Colonic mucosa (tissue), 4 donors: ENCODE measurements around the gene FRYL. TPM values are rescaled to one million over a fixed set of nuclear protein-coding genes. Genes with fewer than 3 reads are reported as not detected.

Experiments used
- DNase-seq: peaks from one replicate; pipeline ENCODE4 v3.0.0-alpha.2; 2020
- H3K27ac ChIP-seq: fragments of 200-600 bp; one replicate; pipeline ENCODE4 v1.8.0; 2021
- H3K27me3 ChIP-seq: fragments of 200-600 bp; one replicate; pipeline ENCODE4 v1.8.0; 2021
- H3K36me3 ChIP-seq: fragments of 200-600 bp; one replicate; pipeline ENCODE4 v1.8.0; 2021
- H3K4me1 ChIP-seq: fragments of 200-600 bp; one replicate; pipeline ENCODE4 v1.8.0; 2021; ENCODE audit warnings: mild to moderate bottlenecking
- H3K4me3 ChIP-seq: fragments of 200-600 bp; one replicate; pipeline ENCODE4 v1.8.0; 2021
- H3K9ac ChIP-seq, 2 donors: one replicate each; pipeline ENCODE4 v1.7.0; 2013; ENCODE audit warnings: control low read depth in 2 of 2, low read depth in 2 of 2, low read length in 2 of 2
- H3K9me3 ChIP-seq: fragments of 200-600 bp; one replicate; pipeline ENCODE4 v1.8.0; 2021
- intact Hi-C: fragments of 100-400 bp; cut with DNase I; formaldehyde crosslinking; loops from one replicate; pipeline ENCODE4 v1.14.1; 2022
- total RNA-seq, 2 donors: library from RNA; stranded (reverse); fragmentation: NEBNext Ultra II Directional in 1 of 2; extraction: Animal tissue kit (Norgen Biotek cat#: 25700) in 1 of 2; gene quantifications; one replicate each; pipeline ENCODE4 v1.2.1, GENCODE V29; 2021
- TF ChIP-seq, protein P1 (sequence below): fragments of 200-600 bp; IDR thresholded peaks from one replicate; pipeline ENCODE4 v1.8.0; 2022; ENCODE audit warnings: antibody characterized with exemption, mild to moderate bottlenecking
- donor health status: healthy.
- donor health status: DM: no; HTN: no; CAD: no.
- donor health status: DM: no; HTN: no; CAD: no.

The FRYL gene
- total RNA-seq, 2 donors from 2014 or later, result 193 to 292 TPM

DNA sequence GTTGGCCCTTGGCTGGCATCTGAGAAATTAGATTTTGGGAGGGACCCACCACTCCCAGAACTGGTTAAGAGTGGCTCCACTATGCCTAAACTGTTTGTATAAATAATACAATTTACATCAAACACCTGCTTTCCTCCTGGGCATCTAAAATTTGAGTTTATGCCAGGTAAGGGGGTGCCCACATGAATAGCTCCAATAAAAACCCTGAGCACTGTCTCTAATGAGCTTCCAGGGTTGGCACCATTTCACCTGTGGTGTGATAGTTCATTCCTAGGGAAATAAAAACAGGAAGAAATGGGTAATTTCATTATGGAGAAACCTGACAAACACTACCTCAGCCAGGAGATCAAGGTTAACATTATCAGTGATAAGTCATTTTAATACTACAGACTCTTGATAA lies 119.7 kb downstream of the FRYL start:
- no peaks in the 10 kb centered on the region for H3K27me3 ChIP-seq
- no peak overlapping the region for H3K4me3 ChIP-seq
- intact Hi-C loops, result no loop called here
- TF ChIP-seq, protein P1, sequence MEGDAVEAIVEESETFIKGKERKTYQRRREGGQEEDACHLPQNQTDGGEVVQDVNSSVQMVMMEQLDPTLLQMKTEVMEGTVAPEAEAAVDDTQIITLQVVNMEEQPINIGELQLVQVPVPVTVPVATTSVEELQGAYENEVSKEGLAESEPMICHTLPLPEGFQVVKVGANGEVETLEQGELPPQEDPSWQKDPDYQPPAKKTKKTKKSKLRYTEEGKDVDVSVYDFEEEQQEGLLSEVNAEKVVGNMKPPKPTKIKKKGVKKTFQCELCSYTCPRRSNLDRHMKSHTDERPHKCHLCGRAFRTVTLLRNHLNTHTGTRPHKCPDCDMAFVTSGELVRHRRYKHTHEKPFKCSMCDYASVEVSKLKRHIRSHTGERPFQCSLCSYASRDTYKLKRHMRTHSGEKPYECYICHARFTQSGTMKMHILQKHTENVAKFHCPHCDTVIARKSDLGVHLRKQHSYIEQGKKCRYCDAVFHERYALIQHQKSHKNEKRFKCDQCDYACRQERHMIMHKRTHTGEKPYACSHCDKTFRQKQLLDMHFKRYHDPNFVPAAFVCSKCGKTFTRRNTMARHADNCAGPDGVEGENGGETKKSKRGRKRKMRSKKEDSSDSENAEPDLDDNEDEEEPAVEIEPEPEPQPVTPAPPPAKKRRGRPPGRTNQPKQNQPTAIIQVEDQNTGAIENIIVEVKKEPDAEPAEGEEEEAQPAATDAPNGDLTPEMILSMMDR, result no peak
- no peaks in the 10 kb centered on the region for H3K4me1 ChIP-seq
- DNase-seq, result no peak
- H3K9me3 ChIP-seq, result no peaks in the 10 kb centered on the region
- no peaks in the 10 kb centered on the region for H3K36me3 ChIP-seq
- peak overlapping the region; percentile 27 for H3K27ac ChIP-seq
- H3K9ac ChIP-seq, result peak overlapping the region in 1 of 2 donors; percentile 19

DNA sequence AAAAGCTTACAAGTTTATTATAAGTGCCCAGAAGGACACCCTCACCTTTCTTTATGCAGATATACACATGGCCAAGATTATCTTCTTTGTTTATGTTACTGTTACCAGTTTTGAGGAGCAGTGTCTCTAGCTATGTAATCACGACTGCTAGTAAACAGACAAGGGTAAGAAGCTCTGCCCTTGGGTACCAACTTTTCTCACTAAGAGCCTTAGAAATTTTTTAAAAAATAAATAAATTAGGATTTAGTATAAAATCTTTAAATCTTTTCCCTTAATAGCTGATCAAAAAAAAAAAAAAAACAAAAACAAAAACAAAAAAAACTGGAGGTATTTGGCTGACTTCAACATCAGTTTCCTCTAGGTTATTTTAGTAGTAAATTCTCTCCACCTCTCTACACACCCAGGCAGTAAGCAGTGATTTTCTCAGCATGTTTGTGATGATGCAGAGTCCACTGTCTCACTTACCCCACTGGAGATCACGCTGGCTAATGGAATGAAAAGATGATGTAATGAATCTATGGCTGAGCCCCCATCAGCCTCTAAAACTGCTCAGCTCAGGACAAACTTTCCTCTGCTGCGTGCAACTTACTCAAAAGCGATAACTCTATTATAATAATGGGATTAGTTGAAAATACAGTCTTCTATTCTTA lies 125.9 kb downstream of the FRYL start:
- Histone ChIP-seq H3K4me3 (no peak overlapping the region), H3K36me3 (no peaks in the 10 kb centered on the region), H3K9ac (no peak overlapping the region), H3K9me3 (no peaks in the 10 kb centered on the region), H3K4me1 (no peaks in the 10 kb centered on the region), H3K27ac (no peak overlapping the region), H3K27me3 (no peaks in the 10 kb centered on the region)
- intact Hi-C loops, result no loop called here
- no peak for DNase-seq
- TF ChIP-seq, protein P1, result no peak

DNA sequence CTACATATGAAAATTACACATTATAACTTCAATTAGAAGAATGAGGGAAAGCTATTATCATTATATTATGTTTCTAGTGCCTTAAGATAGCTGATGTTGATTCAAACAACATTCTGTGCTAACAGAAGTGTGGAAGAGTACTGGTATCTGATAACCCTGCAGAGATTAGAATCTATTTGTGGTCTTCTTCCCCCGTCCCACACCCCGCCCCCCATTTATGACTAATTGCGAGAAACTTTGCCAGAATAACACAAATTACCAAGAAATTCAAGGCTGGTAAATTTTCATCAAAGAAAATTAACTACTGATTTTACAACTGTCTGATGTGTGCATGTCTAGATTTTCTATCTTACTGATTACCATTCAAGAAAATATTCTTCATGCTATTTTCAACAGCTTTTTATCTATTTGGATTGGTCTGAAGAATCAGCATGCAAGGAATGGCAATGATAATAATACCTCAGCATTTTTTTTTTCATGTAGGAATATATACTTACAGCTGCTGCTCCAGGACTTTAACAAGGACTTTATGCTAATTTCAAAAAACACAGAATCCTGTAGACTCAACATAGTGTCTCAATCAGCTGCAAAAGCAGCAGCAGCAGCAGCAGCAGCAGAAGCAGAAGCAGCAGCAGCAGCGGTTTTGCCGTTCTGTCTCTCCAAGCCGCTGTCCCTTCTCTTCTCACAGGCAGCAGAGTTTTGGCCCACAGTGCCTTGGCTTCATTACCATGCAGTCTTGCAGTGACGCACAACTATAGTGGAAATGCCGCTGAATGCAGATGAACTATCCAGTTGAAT lies 126.7 kb downstream of the FRYL start:
- H3K9ac ChIP-seq, result no peak overlapping the region
- no peaks in the 10 kb centered on the region for H3K4me1 ChIP-seq
- H3K9me3 ChIP-seq, result no peaks in the 10 kb centered on the region
- no peaks in the 10 kb centered on the region for H3K36me3 ChIP-seq
- no peak overlapping the region for H3K27ac ChIP-seq
- intact Hi-C loops, result no loop called here
- peak; percentile 54 for DNase-seq
- no peaks in the 10 kb centered on the region for H3K27me3 ChIP-seq
- H3K4me3 ChIP-seq, result no peak overlapping the region
- TF ChIP-seq, protein P1, result no peak

DNA sequence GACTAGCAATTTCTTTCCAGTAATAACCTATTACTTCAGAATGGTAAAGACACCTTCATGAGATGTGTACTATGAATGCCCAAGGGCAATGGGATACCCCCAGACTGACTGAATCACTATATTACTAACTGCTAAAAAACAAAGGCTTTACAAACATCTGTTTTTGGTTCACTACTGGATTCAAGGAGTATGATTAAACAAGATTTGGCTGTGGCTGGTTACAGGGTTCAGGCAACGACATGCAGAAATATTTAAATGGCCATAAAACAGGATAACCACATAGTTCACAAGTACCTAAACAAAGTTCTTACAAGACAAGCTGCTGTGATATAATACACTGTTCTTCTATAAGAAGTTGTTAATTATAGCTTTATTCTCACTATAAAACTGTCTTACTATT lies 128.2 kb downstream of the FRYL start:
- TF ChIP-seq, protein P1, result no peak

DNA sequence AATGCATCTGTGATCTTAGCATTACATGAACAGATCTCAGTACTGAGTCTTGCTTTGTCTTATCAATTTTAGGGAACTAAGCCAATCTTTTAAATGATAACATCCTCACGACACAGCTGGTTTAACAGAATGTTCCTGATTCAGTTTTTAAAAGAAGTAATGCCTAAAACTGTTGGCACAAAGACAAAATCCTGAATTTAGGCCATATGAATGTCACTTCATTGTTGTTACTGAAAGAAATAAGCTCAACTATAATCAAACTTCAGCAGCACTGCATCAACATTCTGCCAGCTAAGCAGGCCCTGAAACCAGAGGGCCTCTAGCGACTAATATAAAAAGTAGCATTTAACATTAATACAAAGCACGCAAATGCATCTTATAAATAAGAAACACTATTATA lies 130.6 kb downstream of the FRYL start:
- DNase-seq, result no peak
- intact Hi-C loops, result no loop called here

More for the DNA sequence above, 128.2 kb downstream of the FRYL start:
- no peak overlapping the region for H3K27ac ChIP-seq
- no peak for DNase-seq
- H3K9me3 ChIP-seq, result no peaks in the 10 kb centered on the region
- no peaks in the 10 kb centered on the region for H3K36me3 ChIP-seq
- no peaks in the 10 kb centered on the region for H3K4me1 ChIP-seq
- no peak overlapping the region for H3K4me3 ChIP-seq
- no peaks in the 10 kb centered on the region for H3K27me3 ChIP-seq
- intact Hi-C loops, result no loop called here
- no peak overlapping the region for H3K9ac ChIP-seq

More for the DNA sequence above, 130.6 kb downstream of the FRYL start:
- H3K4me3 ChIP-seq, result no peak overlapping the region
- TF ChIP-seq, protein P1, result no peak
- no peaks in the 10 kb centered on the region for H3K27me3 ChIP-seq
- no peak overlapping the region for H3K9ac ChIP-seq
- no peak overlapping the region for H3K27ac ChIP-seq
- H3K9me3 ChIP-seq, result no peaks in the 10 kb centered on the region
- no peaks in the 10 kb centered on the region for H3K4me1 ChIP-seq
- no peaks in the 10 kb centered on the region for H3K36me3 ChIP-seq
